Spleen (tissue), 11 donors: ENCODE measurements around the gene SAT1. TPM values are rescaled to one million over a fixed set of nuclear protein-coding genes. Genes with fewer than 3 reads are reported as not detected.
A peak's percentile ranks its signal among the peaks of the same experiment; 100 is the strongest.
"Not testable (repeated sequence)": the region's sequence is repeated elsewhere in the genome, so short reads cannot be mapped to it uniquely, and the experiment has no call there.

Source experiments
- DNase-seq: peaks from one replicate; pipeline ENCODE4 v3.0.0-alpha.2; 2020
- H3K27ac ChIP-seq, 8 donors: fragments of 200-600 bp; sonication (generic) in 7 of 8; 1 replicate in 4 of 8; 2 replicates in 4 of 8; pipeline versions ENCODE4 v1.5.0 to v1.8.0; 2016 to 2021; ENCODE audit warnings: inconsistent platforms in 4 of 8, mild to moderate bottlenecking in 4 of 8, moderate library complexity in 1 of 8
- H3K27me3 ChIP-seq, 7 donors: fragments of 200-600 bp; sonication (generic) in 6 of 7; replicated peaks in 1 of 7; 1 replicate in 4 of 7; 2 replicates in 3 of 7; pipeline versions ENCODE4 v1.5.0 to v1.8.0; 2016 to 2021; ENCODE audit warnings: inconsistent platforms in 3 of 7, mild to moderate bottlenecking in 1 of 7
- H3K36me3 ChIP-seq, 6 donors: fragments of 200-600 bp; sonication (generic) in 5 of 6; 1 replicate in 4 of 6; 2 replicates in 2 of 6; pipeline versions ENCODE4 v1.5.0 to v1.8.0; 2016 to 2021; ENCODE audit warnings: inconsistent platforms in 2 of 6
- H3K4me1 ChIP-seq, 6 donors: fragments of 200-600 bp; sonication (generic) in 5 of 6; 1 replicate in 3 of 6; 2 replicates in 3 of 6; pipeline versions ENCODE4 v1.5.0 to v1.8.0; 2016 to 2021; ENCODE audit warnings: inconsistent platforms in 3 of 6
- H3K4me3 ChIP-seq, 8 donors: fragments of 200-600 bp; sonication (generic) in 7 of 8; 1 replicate in 4 of 8; 2 replicates in 4 of 8; pipeline versions ENCODE4 v1.5.0 to v1.8.0; 2016 to 2021; ENCODE audit warnings: inconsistent platforms in 4 of 8, mild to moderate bottlenecking in 4 of 8, moderate library complexity in 2 of 8
- H3K9me3 ChIP-seq, 8 donors: fragments of 200-600 bp; sonication (generic) in 7 of 8; 1 replicate in 4 of 8; 2 replicates in 4 of 8; pipeline versions ENCODE4 v1.5.0 to v1.8.0; 2016 to 2021; ENCODE audit warnings: inconsistent platforms in 4 of 8
- CTCF ChIP-seq, 11 experiments: fragments of 200-600 bp in 7 of 11; fragments of 450-650 bp in 4 of 11; sonication (generic) in 4 of 11; IDR thresholded peaks in 8 of 11; conservative IDR thresholded peaks in 3 of 11; 1 replicate in 7 of 11; 2 replicates in 4 of 11; pipeline versions ENCODE4 v1.4.0 to v1.8.0; 2016 to 2021; ENCODE audit warnings: antibody characterized with exemption in 11 of 11, inconsistent platforms in 4 of 11, mild to moderate bottlenecking in 1 of 11
- POLR2A ChIP-seq, 3 donors: fragments of 450-650 bp; IDR thresholded peaks; one replicate each; pipeline ENCODE4 v1.5.1; 2017; ENCODE audit warnings: antibody characterized with exemption in 3 of 3, mild to moderate bottlenecking in 1 of 3
- POLR2AphosphoS5 ChIP-seq, 3 donors: sonication (generic); formaldehyde crosslinking; IDR thresholded peaks; one replicate each; pipeline ENCODE4 v1.5.1; 2017; ENCODE audit warnings: antibody characterized with exemption in 3 of 3
- WGBS, 5 donors: extraction: QIAGEN DNeasy Blood & Tissue Kit in 3 of 5; methylation state at CpG; one replicate each; pipeline versions ENCODE4 v1.1.5 to v1.1.7; 2013 to 2018; 5-methylcytosine and 5-hydroxymethylcytosine counted together
- intact Hi-C: fragments of 100-400 bp; cut with DNase I; formaldehyde crosslinking; loops from one replicate; pipeline ENCODE4 v1.15.0; 2023; ENCODE audit warnings: low total_unique reads
- polyA plus RNA-seq, 3 donors: library from polyadenylated mRNA; stranded (reverse); fragments of 200-250 nt; gene quantifications; one replicate each; pipeline ENCODE4 v1.2.1, GENCODE V29; 2013
- total RNA-seq, 7 donors: library from RNA; depleted of rRNA in 3 of 7; stranded (reverse); fragments of >200 nt in 3 of 7; fragmentation: NEBNext Ultra II Directional in 4 of 7; extraction: Animal tissue kit (Norgen Biotek cat#: 25700) in 4 of 7; gene quantifications; one replicate each; pipeline versions ENCODE4 v1.1.0 to v1.2.1, GENCODE V29; 2016 to 2021
- donor health status: healthy with polysubstance abuse.
- donor health status: DM: no; HTN: no; CAD: no; lungs with moderate emphysema.
- donor health status: DM: no; HTN: no; CAD: no.
- donor health status: Bipolar disorder and iron deficiency.
- donor health status: healthy.
- donor health status: DM: no; HTN: no; CAD: no.
- donor health status: DM: yes; HTN: yes; CAD: no.

SAT1 gene
- total and polyA plus RNA-seq, 10 donors, result 714 to 2,832 (median 981) TPM

DNA sequence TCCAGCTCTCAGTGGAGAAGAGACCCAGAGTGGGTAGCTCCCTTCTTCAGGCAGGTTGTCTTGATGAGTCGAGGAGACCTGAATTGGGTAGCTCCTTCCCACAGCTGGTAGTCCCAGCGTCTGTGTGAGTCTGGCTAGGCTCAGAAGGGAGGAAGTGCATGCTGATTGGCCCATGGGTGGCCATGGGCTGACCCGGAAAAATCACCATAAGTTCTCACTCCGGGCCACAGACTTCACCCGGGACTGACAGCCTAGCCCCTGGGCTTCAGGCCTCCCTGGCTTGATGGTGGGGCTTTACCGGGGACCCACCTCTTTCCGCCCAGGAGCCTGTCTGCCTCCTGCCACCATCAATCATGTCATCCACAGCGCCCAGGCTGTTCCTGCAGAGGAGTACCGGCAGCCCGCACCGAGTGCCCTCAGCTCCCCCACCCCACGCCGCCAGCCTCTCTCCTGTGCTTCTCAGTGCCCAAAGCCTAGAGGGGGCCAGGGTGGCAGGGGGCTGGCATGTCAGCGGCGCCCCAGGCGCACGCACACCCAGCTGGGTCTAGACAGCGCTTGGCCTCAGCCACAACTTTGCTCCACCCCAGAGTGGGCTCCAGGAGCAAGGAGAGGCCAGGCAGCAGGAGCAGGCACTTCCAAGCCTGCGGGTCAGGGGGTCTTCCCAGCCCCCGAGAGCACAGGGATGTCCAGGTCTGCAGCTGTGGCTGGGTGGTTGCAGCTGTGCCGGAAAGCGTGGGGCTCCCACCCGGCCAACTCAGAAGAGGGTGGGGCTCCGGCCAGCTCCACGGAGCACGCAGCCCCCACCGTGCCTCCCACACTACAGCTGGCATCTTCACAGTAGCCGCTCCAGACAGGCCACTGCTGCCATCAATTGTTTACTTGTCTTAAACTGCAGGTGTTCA is 16.1 kb upstream of the SAT1 start:
- peaks cover 0 to 6% (median 0%) of the 10 kb centered on the region in 8 donors for H3K9me3 ChIP-seq
- intact Hi-C loops, result no loop called here
- 59 to 75% (median 67%) methylated on average over 1 to 28 of the region's 28 CpGs for WGBS, 5 donors
- peak overlapping the region in 6 of 8 donors; percentile 27 to 91 (median 62) for H3K27ac ChIP-seq
- TF ChIP-seq POLR2A (IDR thresholded peaks at IDR 0.05) (no peak), POLR2AphosphoS5 (IDR thresholded peaks at IDR 0.05) (peak in 2 of 3 donors; percentile 20 to 29)
- no peaks in the 10 kb centered on the region for H3K4me1 ChIP-seq
- H3K36me3 ChIP-seq, result no peaks in the 10 kb centered on the region
- no peaks in the 10 kb centered on the region for H3K27me3 ChIP-seq
- peak; percentile 75 for DNase-seq
- peak overlapping the region in 7 of 8 donors; percentile 2 to 59 (median 9) for H3K4me3 ChIP-seq

- no peak for DNase-seq
- H3K36me3 ChIP-seq, result no peaks in the 10 kb centered on the region
- peaks cover 0 to 19% (median 14%) of the 10 kb centered on the region in 6 donors for H3K4me1 ChIP-seq
- no peaks in the 10 kb centered on the region for H3K9me3 ChIP-seq
- H3K27me3 ChIP-seq, result no peaks in the 10 kb centered on the region
- no peak overlapping the region for H3K27ac ChIP-seq
- intact Hi-C loops, result no loop called here
- TF ChIP-seq CTCF (IDR thresholded peaks at IDR 0.05 in 8 of 11, conservative IDR thresholded peaks at IDR 0.05 in 3 of 11) (no peak), POLR2AphosphoS5 (IDR thresholded peaks at IDR 0.05) (no peak), POLR2A (IDR thresholded peaks at IDR 0.05) (no peak)
- WGBS, 5 donors, result 73 to 100% (median 88%) methylated on average over 2 of the region's 2 CpGs
- no peak overlapping the region for H3K4me3 ChIP-seq
Observed at GRCh38 chrX:23770142-23770541, 12.8 kb upstream of the SAT1 start.

DNA sequence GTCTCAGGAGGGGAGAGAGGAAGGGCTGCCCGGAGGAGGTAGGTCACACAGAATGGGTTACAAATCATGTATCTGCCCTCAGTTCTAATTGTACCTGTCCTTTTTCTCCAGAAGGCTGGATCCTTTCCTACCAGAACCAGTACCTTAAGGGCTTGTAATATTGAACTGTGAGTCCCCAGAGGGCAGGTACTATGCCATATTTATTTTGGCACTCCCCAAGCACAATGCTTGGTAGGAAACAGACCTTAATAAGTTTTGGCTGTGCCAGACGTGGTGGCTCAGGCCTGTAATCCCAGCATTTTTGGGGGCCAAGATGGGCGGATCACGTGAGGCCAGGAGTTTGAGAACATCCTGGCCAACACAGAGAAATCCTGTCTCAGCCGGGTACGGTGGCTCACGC is 11.9 kb upstream of the SAT1 start:
- DNase-seq, H3K27me3 ChIP-seq, H3K9me3 ChIP-seq, H3K4me3 ChIP-seq, intact Hi-C loops, H3K36me3 ChIP-seq, H3K27ac ChIP-seq: not testable (repeated sequence)
- WGBS, 5 donors, result 90 to 100% (median 93%) methylated on average over 1 to 7 of the region's 7 CpGs
- H3K4me1 ChIP-seq, result peaks cover 0 to 19% (median 14%) of the 10 kb centered on the region in 6 donors

DNA sequence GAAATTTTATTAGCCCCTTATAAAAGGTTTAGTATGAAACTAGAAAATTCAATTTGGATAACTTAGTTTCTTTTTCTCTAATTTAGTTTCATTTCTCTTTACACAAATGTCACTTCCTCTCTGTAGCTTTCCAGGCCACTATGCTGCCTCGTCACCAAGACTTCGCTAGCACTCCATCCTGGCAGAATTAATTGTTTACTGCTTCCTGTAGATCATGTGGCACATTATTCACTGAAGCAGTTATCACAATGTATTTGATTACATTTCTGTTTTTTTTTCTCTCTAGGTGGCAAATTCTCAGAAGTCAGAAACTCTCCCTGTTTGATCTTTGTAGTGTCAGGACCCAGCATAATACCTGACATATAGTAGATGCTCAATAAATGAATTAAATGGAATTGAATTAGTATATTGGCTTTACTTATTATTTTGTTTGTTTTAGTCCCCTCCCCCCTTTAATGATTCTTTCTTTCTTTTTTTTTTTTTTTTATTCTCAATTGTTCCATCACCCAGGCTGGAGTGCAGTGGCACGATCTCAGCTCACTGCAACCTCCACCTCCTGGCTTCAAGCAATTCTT is 9.3 kb upstream of the SAT1 start:
- WGBS, 5 donors, result 24 to 40% (median 28%) methylated on average over 3 of the region's 3 CpGs
- Histone ChIP-seq H3K9me3 (no peaks in the 10 kb centered on the region), H3K27ac (peak overlapping the region; percentile 57 to 94 (median 86)), H3K4me3 (peak overlapping the region in 1 of 8 donors; percentile 46), H3K4me1 (peaks cover 0 to 19% (median 14%) of the 10 kb centered on the region in 6 donors), H3K27me3 (no peaks in the 10 kb centered on the region), H3K36me3 (no peaks in the 10 kb centered on the region)
- no peak for TF ChIP-seq POLR2A (IDR thresholded peaks at IDR 0.05)
- TF ChIP-seq POLR2AphosphoS5 (IDR thresholded peaks at IDR 0.05), result peak in 1 of 3 donors; percentile 58
- intact Hi-C loops, result no loop called here
- DNase-seq, result no peak

GRCh38 chrX:23776363-23776762 is 6.6 kb upstream of the SAT1 start:
- H3K4me3 ChIP-seq, result no peak overlapping the region
- DNase-seq, result no peak
- H3K4me1 ChIP-seq, result peaks cover 0 to 27% (median 14%) of the 10 kb centered on the region in 6 donors
- H3K27me3 ChIP-seq, result no peaks in the 10 kb centered on the region
- intact Hi-C loops, result no loop called here
- no peak overlapping the region for H3K27ac ChIP-seq
- no peaks in the 10 kb centered on the region for H3K36me3 ChIP-seq
- TF ChIP-seq POLR2AphosphoS5 (IDR thresholded peaks at IDR 0.05) (no peak), CTCF (IDR thresholded peaks at IDR 0.05 in 8 of 11, conservative IDR thresholded peaks at IDR 0.05 in 3 of 11) (no peak), POLR2A (IDR thresholded peaks at IDR 0.05) (no peak)
- WGBS, 5 donors, result 72 to 84% (median 73%) methylated on average over 3 of the region's 3 CpGs
- H3K9me3 ChIP-seq, result no peaks in the 10 kb centered on the region
